Measurements from ENCODE around the gene MAPK6. TPM values are rescaled to one million over a fixed set of nuclear protein-coding genes. Genes with fewer than 3 reads are reported as not detected.

The MAPK6 gene
- total and polyA plus RNA-seq, 8 donors, result 24.6 to 35.8 (median 26.4) TPM

- peak overlapping the region; percentile 26 to 27 for H3K4me3 ChIP-seq
- peaks cover 16 to 40% of the 10 kb centered on the region in 2 donors for H3K27me3 ChIP-seq
- no peaks in the 10 kb centered on the region for H3K9me3 ChIP-seq
- intact Hi-C loops (cut with DNase I), result no loop called here
- H3K36me3 ChIP-seq, result no peaks in the 10 kb centered on the region
- TF ChIP-seq CTCF (IDR thresholded peaks at IDR 0.05), result no peak
- peaks cover 0 to 11% of the 10 kb centered on the region in 2 donors for H3K4me1 ChIP-seq
- H3K27ac ChIP-seq, result no peak overlapping the region
- DNase-seq (no peak), ATAC-seq (no peak)
Measured at GRCh38 chr15:52111517-52112202, 92.6 kb downstream of the MAPK6 start.

- TF ChIP-seq CTCF (IDR thresholded peaks at IDR 0.05), result no peak
- Histone ChIP-seq H3K9me3 (no peaks in the 10 kb centered on the region), H3K4me3 (peak overlapping the region; percentile 26 to 27), H3K27ac (no peak overlapping the region), H3K36me3 (no peaks in the 10 kb centered on the region), H3K27me3 (peaks cover 16 to 40% of the 10 kb centered on the region in 2 donors), H3K4me1 (peaks cover 0 to 11% of the 10 kb centered on the region in 2 donors)
- DNase-seq, result peak in 1 of 4 donors; percentile 24
- peak; percentile 77 for ATAC-seq
- intact Hi-C loops (cut with DNase I), result no loop called here
Measured at GRCh38 chr15:52112203-52112750, 93.3 kb downstream of the MAPK6 start.

DNA sequence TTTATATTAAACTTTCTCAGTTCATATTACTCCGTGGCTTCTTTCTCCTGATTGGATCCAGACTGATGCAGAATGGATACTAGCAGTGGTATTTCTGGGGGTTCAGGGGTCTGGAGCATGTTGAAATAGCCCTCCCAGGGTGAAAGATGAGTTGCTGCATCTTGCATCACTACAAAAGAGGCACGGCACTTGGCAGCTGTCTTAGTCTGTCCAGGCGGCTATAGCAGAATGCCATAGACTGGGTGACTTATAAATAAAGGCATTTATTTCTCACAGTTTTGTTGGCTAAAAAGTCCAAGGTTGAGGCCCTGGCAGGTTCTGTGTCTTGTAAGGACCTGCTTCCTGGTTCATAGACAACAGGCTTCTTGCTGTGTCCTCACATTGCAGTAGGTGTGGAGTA, 94.2 kb downstream of the MAPK6 start:
- Histone ChIP-seq H3K4me1 (peaks cover 0 to 11% of the 10 kb centered on the region in 2 donors), H3K9me3 (no peaks in the 10 kb centered on the region), H3K36me3 (no peaks in the 10 kb centered on the region), H3K27ac (no peak overlapping the region), H3K4me3 (no peak overlapping the region), H3K27me3 (peaks cover 16 to 40% of the 10 kb centered on the region in 2 donors)
- DNase-seq (no peak), ATAC-seq (no peak)
- intact Hi-C loops (cut with DNase I), result no loop called here
- TF ChIP-seq CTCF (IDR thresholded peaks at IDR 0.05), result no peak

- no peaks in the 10 kb centered on the region for H3K9me3 ChIP-seq
- H3K4me1 ChIP-seq, result peaks cover 0 to 11% of the 10 kb centered on the region in 2 donors
- no peak for TF ChIP-seq CTCF (IDR thresholded peaks at IDR 0.05)
- DNase-seq (no peak), ATAC-seq (no peak)
- intact Hi-C loops (cut with DNase I), result no loop called here
- no peaks in the 10 kb centered on the region for H3K36me3 ChIP-seq
- H3K27ac ChIP-seq, result no peak overlapping the region
- no peak overlapping the region for H3K4me3 ChIP-seq
- peaks cover 16 to 40% of the 10 kb centered on the region in 2 donors for H3K27me3 ChIP-seq
Measured at GRCh38 chr15:52113708-52114107, 94.7 kb downstream of the MAPK6 start.

- ATAC-seq (peak; percentile 30), DNase-seq (peak in 2 of 4 donors; percentile 23 to 56)
- intact Hi-C loops (cut with DNase I), result no loop called here
- H3K4me3 ChIP-seq, result no peak overlapping the region
- no peaks in the 10 kb centered on the region for H3K36me3 ChIP-seq
- peaks cover 0 to 11% of the 10 kb centered on the region in 2 donors for H3K4me1 ChIP-seq
- no peak for TF ChIP-seq CTCF (IDR thresholded peaks at IDR 0.05)
- H3K9me3 ChIP-seq, result no peaks in the 10 kb centered on the region
- no peak overlapping the region for H3K27ac ChIP-seq
- peaks cover 16 to 38% of the 10 kb centered on the region in 2 donors for H3K27me3 ChIP-seq
Measured at GRCh38 chr15:52114261-52115055, 95.4 kb downstream of the MAPK6 start.

All from left lung (tissue), 10 donors.